ENCODE measurements around the gene LRRC4B. TPM values are rescaled to one million over a fixed set of nuclear protein-coding genes. Genes with fewer than 3 reads are reported as not detected.

Gene LRRC4B
- total and polyA plus RNA-seq, 2 of the 8 experiments (the other 6 are each of a cell fraction or from before 2014, with no cell fraction given), result 13.4 to 21.2 TPM

DNA sequence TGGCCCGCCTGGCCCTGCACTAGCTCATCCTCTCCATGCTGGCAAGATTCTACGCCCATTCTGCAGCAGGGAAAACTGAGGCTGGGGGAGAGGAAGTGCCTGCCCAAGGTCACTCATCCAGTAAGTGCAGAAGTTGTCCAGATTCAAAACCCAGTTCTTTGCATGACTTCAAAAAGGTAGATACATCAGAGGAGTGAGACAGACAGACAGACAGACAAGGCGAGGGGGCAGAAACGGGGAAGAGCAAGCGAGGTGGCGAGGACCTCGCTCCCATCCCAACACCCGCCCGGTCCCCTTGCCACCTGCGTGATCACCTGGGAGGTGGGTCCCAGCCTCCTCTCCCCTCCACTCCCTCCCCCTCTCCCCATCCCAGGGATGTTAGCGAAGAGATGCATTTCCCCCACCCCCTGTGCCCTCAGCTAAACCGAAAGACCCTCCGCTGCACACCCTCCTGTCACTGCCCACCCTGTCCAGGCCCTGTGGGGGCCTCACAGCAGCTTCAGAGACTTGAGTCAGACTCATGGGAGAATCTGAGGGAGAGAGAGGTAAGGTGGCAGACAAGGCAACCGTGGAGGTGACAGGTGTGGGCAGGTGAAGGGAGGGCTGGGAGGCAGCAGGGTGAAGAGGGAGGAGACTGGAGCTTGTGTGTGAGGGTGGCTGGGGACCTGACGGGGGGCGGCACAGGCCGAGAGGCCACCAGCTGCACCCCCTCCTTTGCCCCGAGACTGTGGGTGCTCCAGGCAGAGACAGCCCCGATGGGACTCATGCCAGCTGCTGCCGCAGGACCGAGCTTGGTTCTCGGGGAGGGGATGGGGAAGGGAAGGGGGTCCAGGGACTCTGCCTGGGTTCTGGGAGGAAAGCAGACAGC lies 18.9 kb downstream of the LRRC4B start:
- Histone ChIP-seq H4K91ac (replicated peaks; ENCODE audit: insufficient read length, low read length) (no peak overlapping the region), H3K23me2 (ENCODE audit: low read depth, low read length) (peaks cover 9% of the 10 kb centered on the region), H2AK5ac (ENCODE audit: low read depth, low read length) (0 out of 2 replicates have a peak overlapping the region, but pooled peaks have one; percentile 39), H3K36me3 (ENCODE audit: control insufficient read depth in 2 of 4, insufficient read depth in 4 of 4, low read length in 3 of 4) (no peaks in the 10 kb centered on the region), H3K4ac (replicated peaks; ENCODE audit: insufficient read length, low read depth, low read length) (no peak overlapping the region), H2BK20ac (ENCODE audit: low read length) (no peak overlapping the region), H3K27me3 (replicated peaks in 1 of 4; ENCODE audit: control insufficient read depth in 3 of 4, extremely low read depth in 1 of 4, insufficient read depth in 3 of 4, low read length in 3 of 4) (peaks cover 0 to 30% (median 14%) of the 10 kb centered on the region in 4 experiments; a peak in 6 of 7 replicates), H3K18ac (ENCODE audit: extremely low read depth, low read length) (no peak overlapping the region), H3K79me1 (ENCODE audit: low read depth, low read length) (no peaks in the 10 kb centered on the region), H3K23ac (ENCODE audit: insufficient read length) (no peak overlapping the region), H3K14ac (ENCODE audit: insufficient read length) (no peak overlapping the region), H4K8ac (ENCODE audit: extremely low read depth, insufficient read depth, low read length) (peak overlapping the region; percentile 71; the same call in 1 of the 2 replicates), H2BK15ac (ENCODE audit: low read length) (0 out of 2 replicates have a peak overlapping the region, but pooled peaks have one; percentile 40), H3K27ac (ENCODE audit: low read depth, low read length) (no peak overlapping the region), H3K4me1 (replicated peaks in 1 of 4; ENCODE audit: control insufficient read depth in 3 of 4, insufficient read depth in 4 of 4, low read length in 3 of 4) (peaks cover 0 to 17% (median 3%) of the 10 kb centered on the region in 4 experiments; a peak in 6 of 7 replicates), H4K20me1 (replicated peaks in 1 of 2; ENCODE audit: control insufficient read depth in 1 of 2, insufficient read depth in 2 of 2, low read length in 2 of 2) (peaks cover 5 to 14% of the 10 kb centered on the region in 2 experiments), H2BK120ac (replicated peaks; ENCODE audit: low read depth, low read length) (no peak overlapping the region), H3K9me3 (ENCODE audit: insufficient read depth in 2 of 2, low read depth in 1 of 2, low read length in 1 of 2) (no peaks in the 10 kb centered on the region), H2BK12ac (ENCODE audit: low read depth, low read length) (no peak overlapping the region), H4K5ac (ENCODE audit: insufficient read length, low read depth, low read length) (no peak overlapping the region), H3K56ac (replicated peaks; ENCODE audit: insufficient read length, low read depth, low read length) (no peak overlapping the region), H2BK5ac (ENCODE audit: low read depth, low read length) (no peak overlapping the region), H3K79me2 (ENCODE audit: control insufficient read depth in 1 of 2, insufficient read depth in 2 of 2, low read length in 2 of 2) (no peaks in the 10 kb centered on the region; a peak in 1 of 4 replicates), H3K4me3 (ENCODE audit: extremely low read depth in 1 of 4, insufficient read depth in 2 of 4, low read depth in 3 of 4, low read length in 4 of 4) (no peak overlapping the region), H3K4me2 (ENCODE audit: insufficient read depth in 1 of 2, low read depth in 2 of 2, low read length in 2 of 2) (no peak overlapping the region; a peak in 1 of 4 replicates), H3K9ac (replicated peaks in 1 of 4; ENCODE audit: extremely low read depth in 1 of 4, low read depth in 3 of 4, low read length in 3 of 4) (no peak overlapping the region), H2AFZ (ENCODE audit: low read length) (no peak overlapping the region)
- 89% methylated on average over 8 of the region's 22 CpGs; no CpG with 5 or more reads in 1 of the 2 experiments for WGBS, 2 experiments (ENCODE audit: extremely low coverage in 1 of 2, insufficient coverage in 1 of 2, insufficient read length in 1 of 2, insufficient replicate concordance in 2 of 2, low coverage in 1 of 2, low lambda C conversion rate in 2 of 2, missing lambda C conversion rate in 1 of 2)
- FAIRE-seq, result no peak
- no peak for DNase-seq (ENCODE audit: low read depth in 1 of 2, low spot score in 2 of 2)
- no peak for TF ChIP-seq EP300 (IDR thresholded peaks at IDR 0.05; ENCODE audit: borderline replicate concordance in 1 of 2, low read depth in 2 of 2, low read length in 2 of 2)
- no peak for TF ChIP-seq YY1 (IDR thresholded peaks at IDR 0.05; ENCODE audit: low read depth, low read length)
- no peak for TF ChIP-seq JUND (IDR thresholded peaks at IDR 0.05; ENCODE audit: low read length)
- no peak for TF ChIP-seq NANOG (IDR thresholded peaks at IDR 0.05; ENCODE audit: insufficient read depth, low read depth, low read length, poor library complexity, severe bottlenecking)
- TF ChIP-seq RNF2 (IDR thresholded peaks at IDR 0.05; ENCODE audit: borderline replicate concordance, low read depth, low read length, missing control alignments, poor library complexity, severe bottlenecking), result no peak
- TF ChIP-seq NRF1 (IDR thresholded peaks at IDR 0.05; ENCODE audit: low read depth, low read length), result no peak
- TF ChIP-seq BACH1 (IDR thresholded peaks at IDR 0.05; ENCODE audit: low read length), result no peak
- TF ChIP-seq EGR1 (IDR thresholded peaks at IDR 0.05; ENCODE audit: borderline replicate concordance, low read depth, low read length), result no peak
- no peak for TF ChIP-seq CREB1 (IDR thresholded peaks at IDR 0.05)
- no peak for TF ChIP-seq RBBP5 (IDR thresholded peaks at IDR 0.05; ENCODE audit: borderline replicate concordance, low read depth, low read length)
- TF ChIP-seq SIX5 (IDR thresholded peaks at IDR 0.05; ENCODE audit: low read depth, low read length), result no peak
- POLR2A ChIA-PET (ENCODE audit: partially characterized antibody), result interaction anchor here (0.6 to 1.4 kb wide), 5 partner anchors 11 to 845 kb away, joined by 3 to 4 read pairs (median 3); no protein-coding TSS in a partner anchor
- CTCF ChIA-PET (ENCODE audit: partially characterized antibody), result interaction anchor here (0.9 to 1.6 kb wide), 6 partner anchors 8 to 168 kb away, joined by 3 to 13 read pairs (median 3); no protein-coding TSS in a partner anchor
